ACHN (cell line): ENCODE measurements around the gene SEC14L3.

ENCODE experiments used
- DNase-seq: peaks from one replicate; pipeline ENCODE4 v3.0.0-alpha.2; 2015
- in situ Hi-C: cut with HindIII; loops from 2 replicates; pipeline ENCODE4 v1.10.0; 2017; ENCODE audit warnings: low sequenced_read_pairs, low pct_ligation_motif_present, low pct_unique_long_range_greater_than_20kb

Gene SEC14L3

GRCh38 chr22:30471616-30472318 is at the start of gene SEC14L3:
TSS of gene SEC14L3 (minus strand) at chr22:30472017. CDS start at chr22:30471958, 59 bp downstream.
- no peak for DNase-seq
- in situ Hi-C loops: no loop called here

GRCh38 chr22:30519842-30520425 is 48.1 kb upstream of the SEC14L3 start:
- in situ Hi-C loops: no loop called here
- no peak for DNase-seq

GRCh38 chr22:30516731-30517130 is 44.9 kb upstream of the SEC14L3 start:
- DNase-seq: no peak
- in situ Hi-C loops: no loop called here

- DNase-seq: no peak
- in situ Hi-C loops: no loop called here
These were observed 44.5 kb upstream of the SEC14L3 start for GRCh38 chr22:30516273-30516672.

GRCh38 chr22:30514252-30514651 is 42.4 kb upstream of the SEC14L3 start:
- in situ Hi-C loops: no loop called here
- no peak for DNase-seq

GRCh38 chr22:30513462-30513861 is 41.6 kb upstream of the SEC14L3 start:
- in situ Hi-C loops: no loop called here
- no peak for DNase-seq

GRCh38 chr22:30511911-30512310 is 40.1 kb upstream of the SEC14L3 start:
- no peak for DNase-seq
- in situ Hi-C loops: no loop called here

GRCh38 chr22:30511109-30511508 is 39.3 kb upstream of the SEC14L3 start:
- no peak for DNase-seq
- in situ Hi-C loops: no loop called here

- DNase-seq: no peak
- in situ Hi-C loops: no loop called here
These were observed 36.4 kb upstream of the SEC14L3 start for GRCh38 chr22:30508216-30508615.

- DNase-seq: no peak
- in situ Hi-C loops: no loop called here
These were observed 35.9 kb upstream of the SEC14L3 start for GRCh38 chr22:30507670-30508069.

- in situ Hi-C loops: no loop called here
- DNase-seq: no peak
These were observed 34.7 kb upstream of the SEC14L3 start for GRCh38 chr22:30506507-30506968.

- in situ Hi-C loops: no loop called here
- DNase-seq: no peak
These were observed 31.7 kb upstream of the SEC14L3 start for GRCh38 chr22:30503551-30503950.

GRCh38 chr22:30502911-30503310 is 31.1 kb upstream of the SEC14L3 start:
- DNase-seq: no peak
- in situ Hi-C loops: no loop called here

GRCh38 chr22:30502153-30502552 is 30.3 kb upstream of the SEC14L3 start:
- in situ Hi-C loops: no loop called here
- no peak for DNase-seq

- in situ Hi-C loops: no loop called here
- no peak for DNase-seq
These were observed 28.8 kb upstream of the SEC14L3 start for GRCh38 chr22:30500628-30501027.

GRCh38 chr22:30497466-30498150 is 25.8 kb upstream of the SEC14L3 start:
- no peak for DNase-seq
- in situ Hi-C loops: no loop called here

- no peak for DNase-seq
- in situ Hi-C loops: no loop called here
These were observed 23.4 kb upstream of the SEC14L3 start for GRCh38 chr22:30495041-30495784.

- no peak for DNase-seq
- in situ Hi-C loops: no loop called here
These were observed 20.3 kb upstream of the SEC14L3 start for GRCh38 chr22:30492144-30492543.

GRCh38 chr22:30491381-30491780 is 19.6 kb upstream of the SEC14L3 start:
- in situ Hi-C loops: no loop called here
- no peak for DNase-seq
